GM12873 (cell line): ENCODE data around the gene SPTB.

Source experiments
- CTCF ChIP-seq: IDR thresholded peaks from 2 replicates; pipeline ENCODE4 v1.5.1; 2012; ENCODE audit warnings: low read depth, mild to moderate bottlenecking, moderate library complexity, low read length, control low read depth; ENCODE audit not compliant: insufficient read depth; ENCODE audit errors: missing control alignments

SPTB gene

GRCh38 chr14:64841121-64841651 is 38.5 kb downstream of the SPTB start:
- TF ChIP-seq CTCF = no peak

GRCh38 chr14:64838656-64839055 is 41.1 kb downstream of the SPTB start:
- no peak for TF ChIP-seq CTCF

GRCh38 chr14:64835431-64835830 is 44.3 kb downstream of the SPTB start:
- no peak for TF ChIP-seq CTCF

- TF ChIP-seq CTCF = no peak
Measured at GRCh38 chr14:64834965-64835364, 44.7 kb downstream of the SPTB start.

- no peak for TF ChIP-seq CTCF
Measured at GRCh38 chr14:64831419-64831818, 48.3 kb downstream of the SPTB start.

GRCh38 chr14:64830961-64831360 is 48.7 kb downstream of the SPTB start:
- TF ChIP-seq CTCF = no peak

- TF ChIP-seq CTCF = no peak
Measured at GRCh38 chr14:64828071-64828470, 51.6 kb downstream of the SPTB start.
